Tibial nerve (tissue), 4 donors: ENCODE measurements around the gene BTNL3. TPM values are rescaled to one million over a fixed set of nuclear protein-coding genes. Genes with fewer than 3 reads are reported as not detected.

Experiments used
- DNase-seq, 2 donors: peaks; one replicate each; pipeline ENCODE4 v3.0.0-alpha.2; 2019; ENCODE audit warnings: low spot score in 2 of 2
- H3K27ac ChIP-seq, 4 donors: fragments of 200-600 bp; sonication (generic) in 3 of 4; one replicate each; pipeline ENCODE4 v1.5.1; 2017 to 2019; ENCODE audit warnings: mild to moderate bottlenecking in 1 of 4
- H3K27me3 ChIP-seq, 2 donors: fragments of 200-600 bp; sonication (generic) in 1 of 2; one replicate each; pipeline versions ENCODE4 v1.5.1 to v1.6.0; 2017 to 2019
- H3K36me3 ChIP-seq, 3 donors: fragments of 200-600 bp; sonication (generic); one replicate each; pipeline ENCODE4 v1.5.1; 2018 to 2019
- H3K4me1 ChIP-seq, 4 donors: fragments of 200-600 bp; sonication (generic) in 3 of 4; one replicate each; pipeline ENCODE4 v1.5.1; 2017 to 2019
- H3K4me3 ChIP-seq, 4 donors: fragments of 200-600 bp; sonication (generic) in 3 of 4; one replicate each; pipeline ENCODE4 v1.5.1; 2017 to 2019; ENCODE audit warnings: mild to moderate bottlenecking in 1 of 4, moderate library complexity in 1 of 4
- H3K9me3 ChIP-seq, 4 donors: fragments of 200-600 bp; sonication (generic) in 3 of 4; one replicate each; pipeline ENCODE4 v1.5.1; 2017 to 2019
- CTCF ChIP-seq, 5 experiments: fragments of 200-600 bp in 3 of 5; fragments of 450-650 bp in 2 of 5; sonication (generic) in 3 of 5; IDR thresholded peaks; one replicate each; pipeline ENCODE4 v1.5.1; 2016 to 2019; ENCODE audit warnings: antibody characterized with exemption in 5 of 5, mild to moderate bottlenecking in 3 of 5, moderate library complexity in 2 of 5
- EP300 ChIP-seq, 2 donors: sonication (generic); formaldehyde crosslinking; IDR thresholded peaks; one replicate each; pipeline ENCODE4 v1.6.1; 2017; ENCODE audit warnings: antibody characterized with exemption in 2 of 2, mild to moderate bottlenecking in 1 of 2
- POLR2A ChIP-seq, 2 donors: fragments of 450-650 bp; IDR thresholded peaks; one replicate each; pipeline ENCODE4 v1.6.1; 2017; ENCODE audit warnings: antibody characterized with exemption in 2 of 2, mild to moderate bottlenecking in 2 of 2, moderate library complexity in 2 of 2
- WGBS, 2 donors: methylation state at CpG; one replicate each; pipeline ENCODE4 v1.1.5; 2018; 5-methylcytosine and 5-hydroxymethylcytosine counted together
- total RNA-seq, 4 donors: library from RNA; depleted of rRNA; stranded (reverse); fragments of >200 nt; gene quantifications; one replicate each; pipeline ENCODE4 v1.1.0, GENCODE V29; 2016

BTNL3 gene
- total RNA-seq, 4 donors from 2014 or later: not detected

GRCh38 chr5:181031716-181032115, 43.1 kb downstream of the BTNL3 start:
- TF ChIP-seq CTCF (IDR thresholded peaks at IDR 0.05): no peak
- TF ChIP-seq EP300 (IDR thresholded peaks at IDR 0.05): no peak
- TF ChIP-seq POLR2A (IDR thresholded peaks at IDR 0.05): no peak
- Histone ChIP-seq H3K36me3 (no peaks in the 10 kb centered on the region), H3K4me1 (no peaks in the 10 kb centered on the region), H3K4me3 (no peak overlapping the region), H3K27ac (no peak overlapping the region), H3K9me3 (peaks cover 0 to 16% (median 0%) of the 10 kb centered on the region in 4 donors), H3K27me3 (no peaks in the 10 kb centered on the region)
- no peak for DNase-seq
- 88 to 91% methylated on average over 3 of the region's 3 CpGs for WGBS, 2 donors

GRCh38 chr5:181035991-181036815, 47.6 kb downstream of the BTNL3 start:
- Histone ChIP-seq H3K9me3 (peaks cover 0 to 10% (median 0%) of the 10 kb centered on the region in 4 donors), H3K27me3 (peaks cover 0 to 4% of the 10 kb centered on the region in 2 donors), H3K27ac (no peak overlapping the region), H3K4me3 (no peak overlapping the region), H3K36me3 (no peaks in the 10 kb centered on the region), H3K4me1 (no peaks in the 10 kb centered on the region)
- no peak for TF ChIP-seq EP300 (IDR thresholded peaks at IDR 0.05)
- TF ChIP-seq POLR2A (IDR thresholded peaks at IDR 0.05): no peak
- TF ChIP-seq CTCF (IDR thresholded peaks at IDR 0.05): no peak
- WGBS, 2 donors: 69 to 73% methylated on average over 18 to 20 of the region's 20 CpGs
- DNase-seq: no peak

- Histone ChIP-seq H3K4me3 (no peak overlapping the region), H3K4me1 (no peaks in the 10 kb centered on the region), H3K36me3 (no peaks in the 10 kb centered on the region), H3K27ac (no peak overlapping the region), H3K27me3 (peaks cover 0 to 9% of the 10 kb centered on the region in 2 donors), H3K9me3 (peaks cover 0 to 7% (median 0%) of the 10 kb centered on the region in 4 donors)
- WGBS, 2 donors: 68 to 91% methylated on average over 4 to 8 of the region's 13 CpGs
- DNase-seq: no peak
- TF ChIP-seq CTCF (IDR thresholded peaks at IDR 0.05) (no peak), POLR2A (IDR thresholded peaks at IDR 0.05) (no peak), EP300 (IDR thresholded peaks at IDR 0.05) (no peak)
These were observed 48.2 kb downstream of the BTNL3 start for GRCh38 chr5:181036816-181037364.

- no peaks in the 10 kb centered on the region for H3K36me3 ChIP-seq
These were observed 48.8 kb downstream of the BTNL3 start for GRCh38 chr5:181037365-181037861.

More at GRCh38 chr5:181037365-181037861, 48.8 kb downstream of the BTNL3 start:
- H3K27ac ChIP-seq: no peak overlapping the region
- no peaks in the 10 kb centered on the region for H3K4me1 ChIP-seq
- no peak for DNase-seq
- peaks cover 0 to 2% (median 0%) of the 10 kb centered on the region in 4 donors for H3K9me3 ChIP-seq
- no peak overlapping the region for H3K4me3 ChIP-seq
- H3K27me3 ChIP-seq: peaks cover 0 to 9% of the 10 kb centered on the region in 2 donors
- TF ChIP-seq CTCF (IDR thresholded peaks at IDR 0.05) (no peak), EP300 (IDR thresholded peaks at IDR 0.05) (no peak), POLR2A (IDR thresholded peaks at IDR 0.05) (no peak)
- 63 to 66% methylated on average over 4 of the region's 4 CpGs for WGBS, 2 donors
